GM21576 (cell line): ENCODE measurements around the gene PDE4B.

Experiments
- ATAC-seq: cut with Tn5 transposase; IDR thresholded peaks from one replicate; pipeline ENCODE4 v1.9.1; 2021; ENCODE audit warnings: mild to moderate bottlenecking, moderate library complexity; ENCODE audit not compliant: unreplicated experiment

Gene PDE4B

DNA sequence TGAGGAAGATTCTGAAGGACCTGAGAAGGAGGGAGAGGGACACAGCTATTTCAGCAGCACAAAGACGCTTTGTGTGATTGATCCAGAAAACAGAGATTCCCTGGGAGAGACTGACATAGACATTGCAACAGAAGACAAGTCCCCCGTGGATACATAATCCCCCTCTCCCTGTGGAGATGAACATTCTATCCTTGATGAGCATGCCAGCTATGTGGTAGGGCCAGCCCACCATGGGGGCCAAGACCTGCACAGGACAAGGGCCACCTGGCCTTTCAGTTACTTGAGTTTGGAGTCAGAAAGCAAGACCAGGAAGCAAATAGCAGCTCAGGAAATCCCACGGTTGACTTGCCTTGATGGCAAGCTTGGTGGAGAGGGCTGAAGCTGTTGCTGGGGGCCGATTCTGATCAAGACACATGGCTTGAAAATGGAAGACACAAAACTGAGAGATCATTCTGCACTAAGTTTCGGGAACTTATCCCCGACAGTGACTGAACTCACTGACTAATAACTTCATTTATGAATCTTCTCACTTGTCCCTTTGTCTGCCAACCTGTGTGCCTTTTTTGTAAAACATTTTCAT is 579.9 kb downstream of the PDE4B start:
- ATAC-seq = peak; percentile 16

DNA sequence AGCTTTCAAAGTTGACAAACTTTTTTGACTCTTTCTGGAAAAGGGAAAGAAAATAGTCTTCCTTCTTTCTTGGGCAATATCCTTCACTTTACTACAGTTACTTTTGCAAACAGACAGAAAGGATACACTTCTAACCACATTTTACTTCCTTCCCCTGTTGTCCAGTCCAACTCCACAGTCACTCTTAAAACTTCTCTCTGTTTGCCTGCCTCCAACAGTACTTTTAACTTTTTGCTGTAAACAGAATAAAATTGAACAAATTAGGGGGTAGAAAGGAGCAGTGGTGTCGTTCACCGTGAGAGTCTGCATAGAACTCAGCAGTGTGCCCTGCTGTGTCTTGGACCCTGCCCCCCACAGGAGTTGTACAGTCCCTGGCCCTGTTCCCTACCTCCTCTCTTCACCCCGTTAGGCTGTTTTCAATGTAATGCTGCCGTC is 580.5 kb downstream of the PDE4B start:
- ATAC-seq = no peak

DNA sequence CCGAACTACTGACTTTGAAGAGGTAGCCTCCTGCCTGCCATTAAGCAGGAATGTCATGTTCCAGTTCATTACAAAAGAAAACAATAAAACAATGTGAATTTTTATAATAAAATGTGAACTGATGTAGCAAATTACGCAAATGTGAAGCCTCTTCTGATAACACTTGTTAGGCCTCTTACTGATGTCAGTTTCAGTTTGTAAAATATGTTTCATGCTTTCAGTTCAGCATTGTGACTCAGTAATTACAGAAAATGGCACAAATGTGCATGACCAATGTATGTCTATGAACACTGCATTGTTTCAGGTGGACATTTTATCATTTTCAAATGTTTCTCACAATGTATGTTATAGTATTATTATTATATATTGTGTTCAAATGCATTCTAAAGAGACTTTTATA is 581.5 kb downstream of the PDE4B start:
- ATAC-seq = peak; percentile 45

DNA sequence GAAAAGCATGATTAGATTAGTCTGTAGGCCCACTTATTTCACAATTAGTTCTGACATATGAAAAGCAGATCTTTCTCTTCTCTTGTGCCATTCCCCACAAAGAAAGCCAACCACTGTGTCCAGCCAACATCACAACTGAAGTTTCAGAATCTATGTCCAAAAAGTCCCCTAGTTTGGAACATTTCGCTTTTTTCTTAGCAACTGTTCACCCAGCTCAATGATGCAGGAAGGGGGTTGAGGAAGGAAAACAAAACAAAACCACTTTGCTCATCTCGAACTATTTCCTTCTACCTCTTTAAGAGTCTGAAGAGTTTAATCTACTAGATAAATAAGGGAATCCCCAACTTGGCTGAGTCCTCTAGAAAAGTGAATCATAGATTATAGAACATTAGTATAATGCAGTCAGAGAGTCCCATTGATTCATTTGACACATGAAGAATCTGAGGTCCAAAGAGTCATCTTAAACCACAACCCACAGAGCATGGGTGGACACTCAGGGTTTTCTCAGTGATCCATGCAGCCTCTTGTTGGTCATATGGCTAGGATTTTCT is 581.9 kb downstream of the PDE4B start:
- peak; percentile 51 for ATAC-seq

DNA sequence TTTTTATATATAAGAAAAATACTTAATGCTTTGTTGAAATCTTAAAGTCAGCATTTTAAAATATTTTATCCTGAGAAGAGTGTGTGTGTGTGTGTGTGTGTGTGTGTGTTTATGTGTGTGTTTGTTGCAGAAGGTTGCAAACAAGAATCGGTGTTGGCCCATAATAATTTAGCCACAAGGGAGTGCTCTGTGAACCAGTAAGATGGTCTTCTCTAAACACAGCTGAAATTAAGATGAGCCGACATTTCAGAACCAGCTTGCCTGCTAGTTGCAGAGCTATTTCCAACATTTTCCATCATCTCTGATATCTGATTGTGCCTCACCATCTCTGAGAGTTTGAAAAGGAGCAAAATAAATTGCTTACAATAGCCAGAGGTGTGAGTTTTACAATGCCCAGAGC is 582.4 kb downstream of the PDE4B start:
- ATAC-seq = no peak

DNA sequence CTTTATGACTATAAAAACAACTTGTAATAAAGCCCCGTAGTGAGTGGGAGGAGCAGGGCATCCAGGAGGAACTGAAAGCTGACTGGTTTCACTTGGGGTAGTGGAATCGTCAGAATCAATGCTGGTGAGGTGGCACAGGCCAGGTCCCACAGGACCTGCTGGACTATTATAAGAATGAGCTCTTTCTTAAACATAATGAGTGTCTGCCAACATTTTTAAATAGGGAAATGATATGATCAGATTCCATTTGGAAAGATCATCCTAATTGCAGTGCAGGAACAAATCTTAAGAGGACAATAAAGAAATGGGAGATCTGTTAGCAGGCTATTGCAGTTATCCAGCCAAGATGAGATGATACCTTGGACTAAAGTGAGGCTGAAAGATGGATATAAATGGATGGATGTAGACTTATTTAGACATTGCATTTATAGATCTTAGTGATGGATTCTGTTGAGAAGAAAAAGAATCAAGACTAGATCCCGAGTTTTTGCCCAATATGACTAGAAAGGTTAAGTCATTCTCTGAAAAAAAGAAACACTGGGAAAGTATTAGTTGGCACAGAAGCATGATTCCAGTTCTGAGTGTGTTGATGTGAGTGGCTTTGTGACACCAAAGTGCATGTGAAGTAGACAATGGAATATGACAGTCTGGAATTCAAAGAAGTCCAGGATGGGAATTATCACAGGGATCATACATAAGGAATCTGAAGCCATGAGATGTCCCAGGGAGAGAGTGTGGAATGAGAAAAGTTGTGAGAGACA is 587.9 kb downstream of the PDE4B start:
- peak; percentile 99 for ATAC-seq

DNA sequence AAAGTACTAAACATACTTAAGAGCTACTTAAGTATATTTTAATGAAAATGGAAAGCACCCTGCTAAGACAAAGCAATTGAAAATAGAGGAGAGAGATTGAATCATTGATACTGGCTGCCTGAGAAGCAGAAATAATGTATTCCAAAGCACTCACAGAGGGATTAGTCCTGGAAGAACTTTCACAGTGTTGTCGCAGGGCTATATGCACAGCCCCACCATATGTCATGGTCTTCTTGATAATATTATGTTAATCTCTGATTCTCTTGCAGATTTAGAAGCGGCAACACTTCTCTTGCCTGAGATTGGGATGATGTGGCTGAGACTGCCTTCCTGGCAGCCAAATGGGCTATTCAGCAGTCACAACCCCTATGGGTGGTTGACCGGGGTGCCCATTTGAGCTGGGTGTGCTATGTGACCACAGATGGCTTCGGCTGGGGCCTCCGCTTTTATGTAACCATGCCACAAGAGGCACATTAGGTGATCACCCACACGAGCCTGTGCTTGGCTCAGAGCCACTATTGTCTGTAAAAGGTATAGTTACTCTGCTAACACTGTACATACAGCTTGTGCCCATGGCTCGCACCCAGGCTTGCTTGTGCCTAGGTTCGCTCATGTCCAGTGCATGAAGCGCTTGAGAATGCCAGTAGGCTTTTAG is 589.1 kb downstream of the PDE4B start:
- no peak for ATAC-seq

DNA sequence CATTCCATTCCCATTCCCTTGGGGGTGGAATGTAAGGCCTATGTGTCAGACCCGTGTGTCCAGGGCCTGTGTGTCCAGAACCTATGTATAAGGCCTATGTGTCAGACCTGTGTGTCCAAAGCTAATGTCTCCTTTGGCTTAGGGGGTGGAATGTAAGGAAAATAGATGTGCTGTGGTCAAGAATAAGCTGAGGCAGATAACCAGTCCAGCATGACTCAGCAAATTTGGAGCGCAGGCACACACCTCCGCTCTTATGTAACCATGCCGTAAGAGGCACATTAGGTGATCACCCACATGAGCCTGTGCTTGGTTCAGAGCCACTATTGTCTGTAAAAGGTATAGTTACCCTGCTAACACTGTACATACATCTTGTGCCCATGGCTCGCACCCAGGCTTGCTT is 590.5 kb downstream of the PDE4B start:
- no peak for ATAC-seq

DNA sequence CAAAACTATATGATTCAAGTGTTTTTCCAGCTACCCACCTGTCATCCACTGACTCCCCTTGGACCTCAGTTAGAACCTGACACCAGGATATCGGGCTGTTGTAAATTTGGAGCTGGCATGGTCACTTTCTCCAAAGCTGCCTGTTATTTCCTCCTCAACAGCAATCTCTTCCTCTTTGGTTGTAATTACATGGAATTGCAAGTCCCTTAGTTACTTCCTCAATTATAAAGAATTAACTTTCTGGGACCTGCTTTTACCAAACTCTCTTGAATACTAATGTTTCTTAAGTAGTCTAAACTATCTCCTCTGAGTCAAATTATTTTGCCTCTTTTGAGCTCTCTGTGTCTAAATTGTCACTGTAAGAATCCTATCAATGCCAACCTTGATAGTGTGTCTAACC is 590.9 kb downstream of the PDE4B start:
- ATAC-seq = no peak

DNA sequence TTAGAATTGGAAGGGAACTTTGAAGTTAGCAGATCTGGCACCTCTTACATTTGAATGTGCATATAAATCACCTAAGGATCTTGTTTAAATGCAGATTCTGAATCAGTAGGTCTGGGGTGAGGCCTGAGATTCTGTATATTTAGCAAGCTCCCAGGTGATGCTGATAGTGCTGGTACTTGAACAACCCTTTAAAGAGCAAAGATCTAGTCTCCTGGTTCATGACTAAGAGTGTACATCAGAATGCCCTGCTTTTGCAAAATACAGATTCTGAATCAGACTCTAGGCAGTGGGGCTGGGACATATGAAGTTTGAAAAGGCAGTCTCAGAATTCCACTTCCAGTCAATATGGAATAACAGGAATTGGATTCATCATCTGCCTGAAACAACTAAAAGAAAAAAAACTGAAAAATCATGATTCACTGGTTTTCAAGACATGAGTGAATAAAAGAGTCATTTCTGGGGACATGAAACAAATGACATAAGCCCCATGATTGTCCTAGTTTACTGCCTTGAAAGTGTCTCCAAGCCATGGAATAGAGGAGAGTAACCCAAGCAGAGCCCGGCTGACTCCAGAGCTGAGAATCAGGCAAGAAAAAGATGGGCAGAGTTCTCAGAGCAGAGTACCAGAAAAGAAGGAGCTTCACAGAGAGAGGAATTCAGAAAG is 591.7 kb downstream of the PDE4B start:
- ATAC-seq = no peak

DNA sequence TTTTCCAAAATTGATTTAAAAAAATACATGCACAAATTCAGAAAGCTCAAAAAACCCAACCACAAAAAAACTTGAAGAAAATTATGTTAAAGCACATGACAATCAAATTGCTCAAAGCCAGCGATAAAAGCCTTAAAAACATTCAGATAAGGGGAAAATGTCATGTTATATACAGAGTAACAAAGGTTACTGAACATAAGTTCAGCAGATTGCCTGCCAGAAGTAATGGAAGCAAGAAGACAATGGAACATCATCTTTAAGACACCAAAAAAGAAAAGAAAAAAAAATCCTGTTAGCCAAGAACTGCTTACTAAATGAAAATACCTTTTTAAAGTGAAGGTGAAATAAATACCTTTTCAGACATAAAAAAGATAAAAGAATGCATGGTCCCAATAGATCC is 594.0 kb downstream of the PDE4B start:
- no peak for ATAC-seq

DNA sequence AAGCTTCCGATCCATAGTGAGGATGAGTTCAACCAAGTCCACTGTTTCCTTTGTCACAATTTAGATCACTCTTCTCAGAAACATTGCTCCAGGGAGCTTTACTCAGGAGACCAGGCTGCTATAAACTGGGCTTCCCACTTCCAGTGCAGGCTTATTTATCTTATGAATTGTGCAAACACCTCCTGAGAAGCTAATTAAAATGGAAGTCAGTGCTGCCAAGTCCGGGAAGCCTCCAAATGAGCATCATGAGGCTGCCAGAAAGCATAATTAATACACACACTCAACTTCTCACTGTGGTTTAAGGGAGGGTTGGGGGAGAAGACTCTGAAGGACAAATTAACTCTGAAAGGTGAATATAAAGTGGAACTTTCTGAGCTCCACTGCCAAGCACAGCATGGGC is 596.2 kb downstream of the PDE4B start:
- ATAC-seq = no peak

DNA sequence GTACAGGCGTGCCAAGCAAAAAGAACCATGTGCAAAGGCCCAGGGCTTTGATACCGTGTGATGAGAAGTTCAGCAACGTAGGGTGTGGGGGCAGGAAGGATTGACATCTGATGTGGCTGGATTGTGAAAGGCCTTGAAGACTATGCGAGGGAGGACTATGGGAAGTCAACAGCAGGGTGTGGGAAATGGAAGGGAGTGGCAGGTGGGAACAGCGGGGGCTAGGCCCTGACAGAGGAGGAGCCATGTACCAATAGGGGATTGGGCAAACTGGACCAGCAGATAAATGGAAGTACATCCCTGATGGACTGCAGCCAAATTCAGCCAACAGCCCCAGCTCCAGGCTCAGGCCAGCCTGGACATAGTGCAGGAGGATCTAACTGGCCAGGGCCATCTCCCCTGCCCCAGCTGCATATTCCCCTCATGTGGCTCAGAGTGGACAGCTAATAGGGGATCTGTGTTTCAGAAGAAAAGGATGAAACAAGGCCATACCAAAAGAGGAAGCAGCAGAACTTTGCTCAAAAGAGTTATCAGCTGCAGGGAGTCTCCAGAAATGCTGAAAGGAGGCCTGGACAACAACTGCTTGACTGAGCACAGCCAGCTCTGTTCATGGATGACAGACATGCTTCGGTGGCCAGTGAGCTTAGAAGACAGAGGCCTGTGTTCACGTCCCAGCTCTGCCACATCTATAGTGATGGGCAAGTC is 601.0 kb downstream of the PDE4B start:
- ATAC-seq = no peak

DNA sequence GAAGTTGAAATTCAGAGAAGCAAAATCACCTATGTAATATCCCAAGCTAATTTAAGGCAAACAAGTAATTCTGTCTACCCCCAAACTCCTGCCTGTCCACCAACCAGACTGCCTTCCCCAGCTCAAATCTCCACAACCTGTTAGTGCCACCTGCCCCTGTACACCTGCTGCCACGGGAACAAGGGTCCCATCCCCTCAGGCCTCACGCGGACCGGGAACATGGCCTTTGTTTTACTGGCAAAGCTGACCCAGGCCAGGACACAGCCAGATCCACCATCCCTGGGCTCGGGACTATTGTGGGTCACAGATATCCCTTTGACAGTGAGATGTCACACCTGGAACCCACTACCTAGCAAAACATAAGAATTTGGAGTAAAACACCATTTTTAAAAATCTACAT is 601.9 kb downstream of the PDE4B start:
- ATAC-seq = no peak

DNA sequence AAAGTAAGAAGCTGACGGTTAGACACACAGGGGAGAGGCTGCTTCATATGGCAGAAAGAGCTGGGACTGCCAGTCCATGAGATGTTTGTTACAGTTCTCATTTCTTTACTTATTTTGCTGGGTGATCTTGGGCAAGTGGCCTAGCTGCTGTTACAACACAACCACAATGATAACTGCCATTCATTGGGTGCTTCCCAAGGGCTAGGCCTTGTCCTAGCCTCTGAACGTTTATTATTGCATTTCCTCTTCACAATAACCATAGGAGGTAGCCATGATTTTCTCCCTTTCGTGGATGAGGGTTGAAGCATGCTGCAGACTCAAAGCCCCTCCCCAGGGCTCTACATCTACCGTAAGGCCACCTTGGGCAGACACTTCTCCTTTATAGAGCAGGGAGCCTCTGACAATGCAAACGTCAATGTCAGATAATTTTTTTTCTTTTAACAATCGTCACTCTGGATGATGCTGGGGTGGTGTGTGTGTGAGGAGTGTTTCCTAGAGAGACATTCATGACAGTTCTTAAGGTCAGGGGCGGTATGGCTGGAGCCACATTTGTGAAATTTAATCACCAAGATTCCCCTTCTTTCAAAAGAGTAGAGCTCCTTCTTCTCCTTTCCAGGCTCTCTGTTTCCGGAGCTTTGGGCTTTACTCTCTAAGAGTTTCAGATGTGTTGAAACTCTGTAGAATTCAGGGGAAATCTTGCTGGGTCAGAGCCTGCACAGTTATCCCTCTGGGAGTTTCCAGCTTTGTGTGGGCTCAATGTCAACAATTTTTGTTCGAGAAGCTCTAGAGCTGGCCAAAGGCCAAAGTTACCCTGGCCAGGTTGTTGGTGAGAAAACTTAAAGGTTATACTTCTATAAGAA is 602.7 kb downstream of the PDE4B start:
- ATAC-seq = no peak

DNA sequence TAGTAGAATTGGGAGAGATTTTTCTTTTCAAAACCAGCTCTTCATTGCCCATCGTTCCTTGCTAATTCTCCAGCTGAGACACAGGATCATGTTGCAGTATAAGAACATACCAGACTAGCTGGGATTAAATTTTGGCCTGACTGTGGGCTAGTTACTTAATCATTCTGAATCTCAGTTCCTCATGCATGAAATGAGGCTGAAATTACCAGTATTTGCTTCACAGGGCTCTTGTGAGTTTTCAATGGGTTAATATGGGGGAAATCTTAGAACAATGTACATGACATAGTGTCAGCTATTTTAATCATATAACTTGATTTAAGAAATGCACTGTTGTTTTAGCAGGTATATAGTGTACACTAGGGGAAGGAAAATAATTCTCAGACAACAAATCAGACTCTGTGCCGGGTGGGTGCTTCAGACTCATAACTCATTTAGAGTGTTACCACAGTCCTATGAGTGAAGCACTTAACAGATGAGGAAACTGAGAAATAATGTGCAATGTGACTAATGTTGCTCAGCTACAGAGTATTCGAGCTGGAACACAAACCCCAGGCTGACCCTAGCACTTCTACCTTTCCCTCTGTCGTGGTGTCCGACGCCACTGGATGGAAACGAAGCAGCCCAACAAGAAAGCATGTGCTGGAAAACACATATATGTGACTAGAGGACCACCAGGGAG is 603.7 kb downstream of the PDE4B start:
- peak; percentile 36 for ATAC-seq

DNA sequence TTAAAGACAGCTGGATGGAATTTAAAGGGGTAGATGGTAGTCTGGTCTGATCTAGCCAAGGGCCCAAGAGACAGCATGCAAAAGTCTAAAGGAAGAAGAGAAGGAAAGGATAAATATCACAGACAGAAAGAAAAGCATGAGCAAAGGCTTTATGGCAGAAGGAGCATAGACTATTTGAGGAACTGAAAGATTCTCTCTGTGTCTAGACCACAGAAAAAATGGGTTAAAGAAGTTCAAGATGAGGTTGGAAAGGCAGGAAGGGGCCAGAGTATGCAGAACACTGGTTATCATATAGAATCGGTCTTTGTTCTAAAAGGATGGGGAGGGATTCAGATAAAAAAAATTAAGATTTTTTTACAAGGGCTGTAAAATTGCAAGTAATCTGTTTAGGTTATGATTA is 604.5 kb downstream of the PDE4B start:
- peak; percentile 45 for ATAC-seq

DNA sequence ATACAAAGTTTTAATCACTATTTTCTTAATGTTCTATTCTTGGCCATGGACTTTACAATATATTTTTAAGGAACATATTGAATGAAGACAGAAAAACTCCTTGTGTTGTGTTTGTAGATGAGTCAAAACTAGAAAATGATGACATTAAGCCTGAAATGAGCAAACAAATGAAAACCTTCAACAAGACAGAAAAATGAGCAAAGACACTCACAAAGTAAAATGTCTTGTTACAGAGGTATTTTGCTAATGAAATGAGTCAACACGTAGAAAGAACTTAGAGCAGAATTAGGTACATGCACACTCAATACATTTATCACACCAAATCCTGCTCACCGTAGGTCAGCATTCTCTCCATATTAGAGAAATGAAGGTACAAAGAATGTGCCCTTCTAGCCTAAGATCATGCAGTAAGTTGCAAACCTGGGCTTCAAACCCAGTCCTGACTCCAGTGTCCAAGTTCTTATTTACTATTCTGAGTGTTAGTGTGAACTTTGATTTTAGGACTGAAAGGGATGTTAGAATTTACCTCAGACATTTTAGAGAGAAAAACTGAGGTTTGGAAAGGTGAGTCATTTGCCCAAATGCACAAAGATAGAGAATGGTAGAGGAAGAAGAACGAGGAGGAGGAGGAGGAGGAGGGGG is 607.3 kb downstream of the PDE4B start:
- peak; percentile 15 for ATAC-seq

DNA sequence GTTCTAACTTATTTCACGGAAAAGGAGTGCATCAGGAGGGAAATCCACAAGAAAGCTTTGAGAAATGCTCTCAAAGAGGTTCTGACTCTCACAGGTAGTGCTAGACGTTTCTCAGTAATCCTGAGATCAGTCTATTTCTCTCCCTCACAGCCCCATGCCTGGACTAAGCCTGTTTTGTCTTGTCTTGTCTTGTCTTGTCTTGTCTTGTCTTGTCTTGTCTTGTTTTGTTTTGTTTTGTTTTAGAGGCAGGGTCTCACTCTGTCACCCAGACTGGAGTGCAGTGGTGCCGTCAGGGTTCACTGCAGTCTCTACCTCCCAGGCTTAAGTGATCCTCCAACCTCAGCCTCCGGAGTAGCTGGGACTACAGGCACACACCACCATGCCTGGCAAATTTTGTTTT is 608.0 kb downstream of the PDE4B start:
- ATAC-seq = no peak
